T-cell (primary cell): ENCODE measurements around the gene VSNL1. TPM values are rescaled to one million over a fixed set of nuclear protein-coding genes. Genes with fewer than 3 reads are reported as not detected.

Source experiments
- ATAC-seq, 4 experiments: fragments of 200-7000 bp in 3 of 4; fragments of 150-1000 bp in 1 of 4; cut with Tn5 transposase; replicated peaks in 1 of 4; 1 replicate in 3 of 4; 2 replicates in 1 of 4; pipeline ENCODE4 v1.10.0; 2021; ENCODE audit warnings: moderate library complexity in 3 of 4, mild to moderate bottlenecking in 2 of 4, moderate number of reproducible peaks in 1 of 4
- CTCF ChIA-PET, 2 donors: fragments of 300-600 bp; sonication (Branson Sonifier 250); formaldehyde crosslinking; loops; one replicate each; lab custom pipeline; 2022; ENCODE audit warnings: antibody characterized with exemption in 2 of 2; lab: Charles Lee
- POLR2A ChIA-PET, 2 donors: fragments of 300-600 bp; sonication (Branson Sonifier 250); formaldehyde crosslinking; loops; one replicate each; lab custom pipeline; 2022; ENCODE audit warnings: antibody characterized with exemption in 2 of 2; lab: Charles Lee
- DNase-seq, 35 experiments: peaks; one replicate each; pipeline versions ENCODE4 v3.0.0 to v3.0.0-alpha.2; 2013 to 2023
- H3K27ac ChIP-seq: one replicate; pipeline ENCODE4 v1.5.1; 2013; ENCODE audit warnings: low read length
- H3K27me3 ChIP-seq, 2 experiments: replicated peaks in 1 of 2; 1 replicate in 1 of 2; 2 replicates in 1 of 2; pipeline versions ENCODE4 v1.6.1 to v1.7.0; 2013; ENCODE audit warnings: low read length in 1 of 2, mixed read lengths in 1 of 2; ENCODE audit not compliant: control insufficient read depth in 2 of 2, insufficient read depth in 2 of 2; ENCODE audit errors: extremely low read depth in 1 of 2
- H3K36me3 ChIP-seq, 2 donors: 1 replicate in 1 of 2; 2 replicates in 1 of 2; pipeline versions ENCODE4 v1.6.1 to v1.7.0; 2013; ENCODE audit warnings: low read length in 1 of 2; ENCODE audit not compliant: control insufficient read depth in 2 of 2, insufficient read depth in 1 of 2; ENCODE audit errors: extremely low read depth in 1 of 2
- H3K4me1 ChIP-seq, 2 experiments: 1 replicate in 1 of 2; 2 replicates in 1 of 2; pipeline versions ENCODE4 v1.6.1 to v1.7.0; 2013; ENCODE audit warnings: low read length in 2 of 2, mixed read lengths in 1 of 2; ENCODE audit not compliant: insufficient read depth in 2 of 2, control insufficient read depth in 1 of 2; ENCODE audit errors: extremely low read depth in 1 of 2
- H3K4me3 ChIP-seq, 2 donors: 1 replicate in 1 of 2; 2 replicates in 1 of 2; pipeline versions ENCODE4 v1.5.1 to v1.7.0; 2013; ENCODE audit warnings: mild to moderate bottlenecking in 2 of 2, low read length in 1 of 2, moderate library complexity in 1 of 2; ENCODE audit not compliant: control insufficient read depth in 1 of 2; ENCODE audit errors: extremely low read depth in 1 of 2
- H3K9me3 ChIP-seq: 2 replicates; pipeline ENCODE4 v1.7.0; 2013
- H3K27ac Mint-ChIP-seq, 2 donors: one replicate each; pipeline ENCODE4 v1.8.0; 2020 to 2021; ENCODE audit warnings: mild to moderate bottlenecking in 2 of 2, mixed read lengths in 2 of 2
- H3K27me3 Mint-ChIP-seq, 2 donors: one replicate each; pipeline ENCODE4 v1.8.0; 2021 to 2022; ENCODE audit warnings: mixed read lengths in 2 of 2
- H3K36me3 Mint-ChIP-seq: one replicate; pipeline ENCODE4 v1.8.0; 2021; ENCODE audit warnings: mixed read lengths
- H3K4me1 Mint-ChIP-seq, 3 donors: one replicate each; pipeline ENCODE4 v1.8.0; 2020 to 2022; ENCODE audit warnings: mixed read lengths in 3 of 3, mild to moderate bottlenecking in 1 of 3
- H3K4me3 Mint-ChIP-seq, 3 donors: one replicate each; pipeline ENCODE4 v1.8.0; 2020 to 2022; ENCODE audit warnings: mild to moderate bottlenecking in 3 of 3, mixed read lengths in 3 of 3, moderate library complexity in 3 of 3
- H3K9me3 Mint-ChIP-seq, 3 donors: one replicate each; pipeline ENCODE4 v1.8.0; 2020 to 2022; ENCODE audit warnings: mixed read lengths in 3 of 3
- WGBS: methylation state at CpG from one replicate; pipeline ENCODE4 v1.1.5; 2013; ENCODE audit warnings: missing lambda C conversion rate; ENCODE audit not compliant: insufficient coverage; 5-methylcytosine and 5-hydroxymethylcytosine counted together
- total RNA-seq, 35 experiments: library from RNA in 6 of 35; stranded (reverse) in 6 of 35; fragments of 120-200 nt in 1 of 35; gene quantifications; one replicate each; pipeline versions ENCODE4 v1.2.1 to v1.2.4 and lab custom pipeline; 2013 to 2026

Gene VSNL1
- total RNA-seq, 5 donors from 2014 or later (not counting 1 experiment from before 2014, with no cell fraction given): 0.22 TPM; not detected in 4

- CTCF ChIA-PET: no interaction called here
- peaks cover 20 to 44% of the 10 kb centered on the region in 2 donors for H3K27me3 Mint-ChIP-seq
- POLR2A ChIA-PET: no interaction called here
These were observed 6.7 kb downstream of the VSNL1 start for GRCh38 chr2:17547237-17547636.

GRCh38 chr2:17547737-17548136 is 7.2 kb downstream of the VSNL1 start:
- no peak for ATAC-seq
- Mint-ChIP-seq H3K27me3 (peaks cover 20 to 41% of the 10 kb centered on the region in 2 donors), H3K9me3 (peaks cover 3 to 4% (median 4%) of the 10 kb centered on the region in 3 donors), H3K4me1 (no peaks in the 10 kb centered on the region), H3K27ac (no peak overlapping the region), H3K4me3 (no peak overlapping the region), H3K36me3 (no peaks in the 10 kb centered on the region)
- Histone ChIP-seq H3K27me3 (peaks cover 2 to 8% of the 10 kb centered on the region in 2 experiments), H3K9me3 (no peaks in the 10 kb centered on the region), H3K4me1 (no peaks in the 10 kb centered on the region), H3K4me3 (no peak overlapping the region), H3K36me3 (no peaks in the 10 kb centered on the region), H3K27ac (no peak overlapping the region)
- 65% methylated on average over 3 of the region's 5 CpGs for WGBS
- ChIA-PET CTCF (no interaction called here), POLR2A (no interaction called here)
- no peak for DNase-seq

More at GRCh38 chr2:17547237-17547636, 6.7 kb downstream of the VSNL1 start:
- Histone ChIP-seq H3K9me3 (no peaks in the 10 kb centered on the region), H3K4me1 (no peaks in the 10 kb centered on the region), H3K4me3 (no peak overlapping the region), H3K27ac (no peak overlapping the region), H3K27me3 (peaks cover 2 to 11% of the 10 kb centered on the region in 2 experiments), H3K36me3 (no peaks in the 10 kb centered on the region)
- H3K27ac Mint-ChIP-seq: no peak overlapping the region
- WGBS: no CpG with 5 or more reads among the region's 2 CpGs
- H3K9me3 Mint-ChIP-seq: peaks cover 3 to 4% (median 4%) of the 10 kb centered on the region in 3 donors
- ATAC-seq (no peak), DNase-seq (no peak)
- H3K36me3 Mint-ChIP-seq: no peaks in the 10 kb centered on the region
- H3K4me1 Mint-ChIP-seq: no peaks in the 10 kb centered on the region
- H3K4me3 Mint-ChIP-seq: no peak overlapping the region

- ATAC-seq (no peak), DNase-seq (no peak)
- Mint-ChIP-seq H3K9me3 (peaks cover 0 to 4% (median 4%) of the 10 kb centered on the region in 3 donors), H3K27ac (no peak overlapping the region), H3K4me1 (no peaks in the 10 kb centered on the region), H3K36me3 (no peaks in the 10 kb centered on the region), H3K27me3 (peaks cover 13 to 25% of the 10 kb centered on the region in 2 donors), H3K4me3 (no peak overlapping the region)
- Histone ChIP-seq H3K9me3 (no peaks in the 10 kb centered on the region), H3K36me3 (no peaks in the 10 kb centered on the region), H3K27ac (no peak overlapping the region), H3K4me1 (no peaks in the 10 kb centered on the region), H3K27me3 (peaks cover 0 to 2% of the 10 kb centered on the region in 2 experiments), H3K4me3 (no peak overlapping the region)
- POLR2A ChIA-PET: no interaction called here
- CTCF ChIA-PET: no interaction called here
- WGBS: no CpG with 5 or more reads among the region's 2 CpGs
These were observed 10.4 kb downstream of the VSNL1 start for GRCh38 chr2:17550907-17551306.

- Histone ChIP-seq H3K9me3 (no peaks in the 10 kb centered on the region), H3K4me3 (no peak overlapping the region), H3K36me3 (no peaks in the 10 kb centered on the region), H3K27ac (no peak overlapping the region), H3K27me3 (no peaks in the 10 kb centered on the region), H3K4me1 (no peaks in the 10 kb centered on the region)
- Mint-ChIP-seq H3K27me3 (peaks cover 0 to 3% of the 10 kb centered on the region in 2 donors), H3K27ac (no peak overlapping the region), H3K4me1 (no peaks in the 10 kb centered on the region), H3K9me3 (peaks cover 4% of the 10 kb centered on the region in 3 donors), H3K36me3 (no peaks in the 10 kb centered on the region), H3K4me3 (no peak overlapping the region)
- DNase-seq (no peak), ATAC-seq (no peak)
- POLR2A ChIA-PET: no interaction called here
- CTCF ChIA-PET: no interaction called here
- WGBS: 50% methylated on average over 1 of the region's 1 CpG
These were observed 14.7 kb downstream of the VSNL1 start for GRCh38 chr2:17555150-17555549.

GRCh38 chr2:17557596-17557995 is 17.1 kb downstream of the VSNL1 start:
- Histone ChIP-seq H3K4me1 (no peaks in the 10 kb centered on the region), H3K27ac (no peak overlapping the region), H3K4me3 (no peak overlapping the region), H3K27me3 (no peaks in the 10 kb centered on the region), H3K9me3 (no peaks in the 10 kb centered on the region), H3K36me3 (no peaks in the 10 kb centered on the region)
- Mint-ChIP-seq H3K9me3 (peaks cover 0 to 4% (median 2%) of the 10 kb centered on the region in 3 donors), H3K4me3 (no peak overlapping the region), H3K36me3 (no peaks in the 10 kb centered on the region), H3K27me3 (peaks cover 0 to 3% of the 10 kb centered on the region in 2 donors), H3K4me1 (no peaks in the 10 kb centered on the region), H3K27ac (no peak overlapping the region)
- ChIA-PET CTCF (no interaction called here), POLR2A (no interaction called here)
- no peak for ATAC-seq
- WGBS: 40% methylated on average over 1 of the region's 5 CpGs
- no peak for DNase-seq

GRCh38 chr2:17558053-17558452 is 17.6 kb downstream of the VSNL1 start:
- CTCF ChIA-PET: no interaction called here
- H3K27ac Mint-ChIP-seq: no peak overlapping the region

GRCh38 chr2:17558878-17559277 is 18.4 kb downstream of the VSNL1 start:
- CTCF ChIA-PET: no interaction called here

More at GRCh38 chr2:17558053-17558452, 17.6 kb downstream of the VSNL1 start:
- Histone ChIP-seq H3K9me3 (no peaks in the 10 kb centered on the region), H3K4me1 (no peaks in the 10 kb centered on the region), H3K4me3 (no peak overlapping the region), H3K36me3 (no peaks in the 10 kb centered on the region), H3K27ac (no peak overlapping the region), H3K27me3 (no peaks in the 10 kb centered on the region)
- DNase-seq: no peak
- H3K4me1 Mint-ChIP-seq: no peaks in the 10 kb centered on the region
- no peak overlapping the region for H3K4me3 Mint-ChIP-seq
- peaks cover 0 to 7% of the 10 kb centered on the region in 2 donors for H3K27me3 Mint-ChIP-seq
- no peak for ATAC-seq
- no peaks in the 10 kb centered on the region for H3K36me3 Mint-ChIP-seq
- POLR2A ChIA-PET: no interaction called here
- peaks cover 0 to 4% (median 2%) of the 10 kb centered on the region in 3 donors for H3K9me3 Mint-ChIP-seq

More at GRCh38 chr2:17558878-17559277, 18.4 kb downstream of the VSNL1 start:
- no peak overlapping the region for H3K4me3 Mint-ChIP-seq
- H3K9me3 Mint-ChIP-seq: peaks cover 0 to 4% (median 2%) of the 10 kb centered on the region in 3 donors
- DNase-seq (no peak), ATAC-seq (no peak)
- H3K36me3 Mint-ChIP-seq: no peaks in the 10 kb centered on the region
- H3K4me1 ChIP-seq: no peaks in the 10 kb centered on the region
- H3K27ac ChIP-seq: no peak overlapping the region
- WGBS: no CpG with 5 or more reads among the region's 3 CpGs
- H3K27me3 Mint-ChIP-seq: peaks cover 0 to 7% of the 10 kb centered on the region in 2 donors
- H3K4me1 Mint-ChIP-seq: no peaks in the 10 kb centered on the region
- H3K9me3 ChIP-seq: no peaks in the 10 kb centered on the region
- no peak overlapping the region for H3K27ac Mint-ChIP-seq
- H3K27me3 ChIP-seq: no peaks in the 10 kb centered on the region
- H3K4me3 ChIP-seq: no peak overlapping the region
- no peaks in the 10 kb centered on the region for H3K36me3 ChIP-seq
- POLR2A ChIA-PET: no interaction called here
